ENCODE measurements around the gene RNF169.

DNA sequence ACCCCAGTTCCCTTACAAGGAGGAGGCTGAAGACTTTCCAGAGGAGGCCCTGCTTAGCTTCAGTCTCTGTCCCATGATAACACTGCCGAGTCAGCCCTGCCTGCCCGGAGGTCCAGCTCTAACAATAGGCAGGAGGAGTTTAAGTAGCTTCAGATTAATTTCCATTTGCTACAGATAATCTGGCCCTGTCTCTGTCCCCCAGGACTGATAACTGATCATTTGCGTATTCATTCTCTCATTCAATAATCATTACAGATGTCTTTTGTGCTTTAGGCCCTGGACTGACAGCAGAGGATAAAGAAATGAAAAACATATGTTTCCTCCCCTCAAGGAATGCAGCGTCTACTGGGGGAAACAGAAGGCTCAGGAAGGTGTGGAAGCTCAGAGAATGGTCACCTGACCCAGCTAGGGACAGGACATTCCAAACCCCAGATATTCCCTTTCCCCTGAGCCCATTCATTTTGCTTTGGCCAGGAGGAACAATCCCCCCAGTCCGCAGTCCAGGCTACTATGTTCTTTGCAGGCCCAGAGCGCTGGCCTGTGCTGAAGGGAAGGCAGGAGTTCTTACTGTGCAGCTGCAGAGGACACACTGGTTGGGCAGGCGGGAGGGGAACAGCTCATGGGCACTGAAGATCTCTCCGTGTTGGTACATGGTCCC is 38.2 kb upstream of the RNF169 start:
- TF ChIP-seq EZH2phosphoT487 (IDR thresholded peaks at IDR 0.05; ENCODE audit: unreplicated experiment), result no peak
- TF ChIP-seq, protein P1, sequence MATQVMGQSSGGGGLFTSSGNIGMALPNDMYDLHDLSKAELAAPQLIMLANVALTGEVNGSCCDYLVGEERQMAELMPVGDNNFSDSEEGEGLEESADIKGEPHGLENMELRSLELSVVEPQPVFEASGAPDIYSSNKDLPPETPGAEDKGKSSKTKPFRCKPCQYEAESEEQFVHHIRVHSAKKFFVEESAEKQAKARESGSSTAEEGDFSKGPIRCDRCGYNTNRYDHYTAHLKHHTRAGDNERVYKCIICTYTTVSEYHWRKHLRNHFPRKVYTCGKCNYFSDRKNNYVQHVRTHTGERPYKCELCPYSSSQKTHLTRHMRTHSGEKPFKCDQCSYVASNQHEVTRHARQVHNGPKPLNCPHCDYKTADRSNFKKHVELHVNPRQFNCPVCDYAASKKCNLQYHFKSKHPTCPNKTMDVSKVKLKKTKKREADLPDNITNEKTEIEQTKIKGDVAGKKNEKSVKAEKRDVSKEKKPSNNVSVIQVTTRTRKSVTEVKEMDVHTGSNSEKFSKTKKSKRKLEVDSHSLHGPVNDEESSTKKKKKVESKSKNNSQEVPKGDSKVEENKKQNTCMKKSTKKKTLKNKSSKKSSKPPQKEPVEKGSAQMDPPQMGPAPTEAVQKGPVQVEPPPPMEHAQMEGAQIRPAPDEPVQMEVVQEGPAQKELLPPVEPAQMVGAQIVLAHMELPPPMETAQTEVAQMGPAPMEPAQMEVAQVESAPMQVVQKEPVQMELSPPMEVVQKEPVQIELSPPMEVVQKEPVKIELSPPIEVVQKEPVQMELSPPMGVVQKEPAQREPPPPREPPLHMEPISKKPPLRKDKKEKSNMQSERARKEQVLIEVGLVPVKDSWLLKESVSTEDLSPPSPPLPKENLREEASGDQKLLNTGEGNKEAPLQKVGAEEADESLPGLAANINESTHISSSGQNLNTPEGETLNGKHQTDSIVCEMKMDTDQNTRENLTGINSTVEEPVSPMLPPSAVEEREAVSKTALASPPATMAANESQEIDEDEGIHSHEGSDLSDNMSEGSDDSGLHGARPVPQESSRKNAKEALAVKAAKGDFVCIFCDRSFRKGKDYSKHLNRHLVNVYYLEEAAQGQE (IDR thresholded peaks at IDR 0.05; ENCODE audit: unreplicated experiment), result no peak

All from GM23338 (cell line).